Stimulated activated naive CD8-positive, alpha-beta T cell treated with anti-CD3 and anti-CD28 coated beads, Interleukin-15, Interleukin-2, amounts not matched to agents 100 ng/mL and 50 ng/mL, for 24 hours (primary cell): ENCODE data around the gene AVP.
"Not testable (repeated sequence)": the region's sequence is repeated elsewhere in the genome, so short reads cannot be mapped to it uniquely, and the experiment has no call there.

Experiments
- H3K27ac Mint-ChIP-seq: one replicate; pipeline ENCODE4 v1.8.0; 2021; ENCODE audit warnings: mild to moderate bottlenecking, mixed read lengths
- H3K27me3 Mint-ChIP-seq: one replicate; pipeline ENCODE4 v1.8.0; 2021; ENCODE audit warnings: mixed read lengths
- H3K36me3 Mint-ChIP-seq: one replicate; pipeline ENCODE4 v1.8.0; 2021; ENCODE audit warnings: low read depth, mixed read lengths
- H3K4me1 Mint-ChIP-seq: one replicate; pipeline ENCODE4 v1.8.0; 2021; ENCODE audit warnings: low read depth, mixed read lengths
- H3K4me3 Mint-ChIP-seq: one replicate; pipeline ENCODE4 v1.8.0; 2021; ENCODE audit warnings: mild to moderate bottlenecking, mixed read lengths
- H3K9me3 Mint-ChIP-seq: one replicate; pipeline ENCODE4 v1.8.0; 2021; ENCODE audit warnings: mixed read lengths

AVP gene, protein sequence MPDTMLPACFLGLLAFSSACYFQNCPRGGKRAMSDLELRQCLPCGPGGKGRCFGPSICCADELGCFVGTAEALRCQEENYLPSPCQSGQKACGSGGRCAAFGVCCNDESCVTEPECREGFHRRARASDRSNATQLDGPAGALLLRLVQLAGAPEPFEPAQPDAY

DNA sequence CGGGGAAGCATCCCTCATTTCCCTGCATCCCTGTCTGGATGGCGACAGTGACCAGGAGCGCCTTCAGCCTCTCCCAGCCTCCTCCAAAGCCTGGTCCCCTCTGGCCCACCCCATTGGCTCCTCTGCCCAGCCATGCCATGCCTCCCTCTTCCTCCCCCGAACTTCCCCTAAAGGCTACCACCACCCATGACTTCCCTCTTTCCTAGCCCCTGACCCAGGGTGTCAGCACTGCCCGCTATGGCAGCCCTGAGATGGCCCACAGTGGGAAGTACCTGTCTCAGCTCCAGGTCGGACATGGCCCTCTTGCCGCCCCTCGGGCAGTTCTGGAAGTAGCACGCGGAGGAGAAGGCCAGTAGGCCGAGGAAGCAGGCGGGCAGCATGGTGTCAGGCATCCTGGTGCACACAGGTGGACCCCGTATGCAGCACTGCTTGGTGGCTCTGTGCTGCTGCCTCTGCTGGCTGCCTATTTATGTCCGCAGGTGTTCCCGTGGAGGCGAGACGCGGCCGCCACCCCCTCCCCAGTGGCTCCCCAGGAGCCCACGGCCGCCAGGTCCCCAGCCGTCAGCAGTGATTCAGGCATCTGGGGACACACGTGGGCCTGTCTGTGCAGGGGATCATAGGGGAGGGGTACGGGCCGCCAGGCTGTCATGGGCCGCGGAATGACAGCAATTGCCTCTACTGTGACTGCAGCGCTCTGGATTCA is at the start of gene AVP:
TSS of gene AVP (minus strand) at position 442 of the 703 bp plus-strand sequence. CDS start at position 392, 50 bp downstream.
- Mint-ChIP-seq H3K36me3 (no peaks in the 10 kb centered on the region), H3K27me3 (peaks cover 44% of the 10 kb centered on the region), H3K27ac (no peak within 1 kb of the TSS), H3K9me3 (no peaks in the 10 kb centered on the region), H3K4me3 (peak within 1 kb of the TSS; percentile 35), H3K4me1 (no peaks in the 10 kb centered on the region)

DNA sequence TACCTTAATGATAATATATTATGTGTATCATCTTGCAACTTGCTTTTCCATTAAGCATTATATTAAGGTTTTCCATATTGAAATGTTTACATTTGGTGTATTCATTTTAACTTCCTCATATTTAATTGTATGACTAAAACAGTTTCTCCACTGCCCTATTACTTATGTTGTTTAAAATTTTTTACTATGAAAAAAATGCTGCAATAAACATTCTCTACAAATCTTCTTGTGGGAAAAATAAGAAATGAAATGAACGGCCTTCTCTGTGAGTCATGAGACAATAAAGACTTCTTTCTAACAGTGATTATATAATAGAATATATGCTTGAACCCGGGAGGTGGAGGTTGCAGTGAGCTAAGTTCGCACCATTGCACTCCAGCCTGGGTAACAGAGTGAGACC is 49.6 kb upstream of the AVP start:
- Mint-ChIP-seq H3K27me3 (no peaks in the 10 kb centered on the region), H3K27ac (no peak overlapping the region), H3K9me3 (no peaks in the 10 kb centered on the region), H3K4me1 (peaks cover 6% of the 10 kb centered on the region), H3K36me3 (no peaks in the 10 kb centered on the region), H3K4me3 (no peak overlapping the region)

DNA sequence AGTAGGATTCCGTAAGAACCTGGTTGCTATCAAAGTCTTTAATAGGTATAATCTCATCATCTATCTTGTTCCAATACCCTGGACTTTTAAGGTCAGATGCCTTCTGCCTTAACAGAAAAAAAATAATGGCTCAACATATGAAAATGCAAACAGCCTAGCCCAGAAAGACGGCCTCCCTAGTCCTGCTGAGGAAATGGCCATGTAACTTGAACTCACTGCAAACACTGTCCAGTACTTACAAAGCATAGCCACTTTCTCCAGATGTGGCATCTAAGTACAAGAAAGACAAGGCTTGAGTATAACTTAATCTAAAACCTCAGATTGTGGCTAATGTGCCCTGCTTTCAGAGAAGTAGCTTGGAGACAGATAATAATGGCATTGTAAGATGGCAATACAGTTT is 48.6 kb upstream of the AVP start:
- no peaks in the 10 kb centered on the region for H3K9me3 Mint-ChIP-seq
- H3K4me1 Mint-ChIP-seq = peaks cover 6% of the 10 kb centered on the region
- H3K27me3 Mint-ChIP-seq = no peaks in the 10 kb centered on the region
- H3K27ac Mint-ChIP-seq = no peak overlapping the region
- no peaks in the 10 kb centered on the region for H3K36me3 Mint-ChIP-seq
- H3K4me3 Mint-ChIP-seq = no peak overlapping the region

DNA sequence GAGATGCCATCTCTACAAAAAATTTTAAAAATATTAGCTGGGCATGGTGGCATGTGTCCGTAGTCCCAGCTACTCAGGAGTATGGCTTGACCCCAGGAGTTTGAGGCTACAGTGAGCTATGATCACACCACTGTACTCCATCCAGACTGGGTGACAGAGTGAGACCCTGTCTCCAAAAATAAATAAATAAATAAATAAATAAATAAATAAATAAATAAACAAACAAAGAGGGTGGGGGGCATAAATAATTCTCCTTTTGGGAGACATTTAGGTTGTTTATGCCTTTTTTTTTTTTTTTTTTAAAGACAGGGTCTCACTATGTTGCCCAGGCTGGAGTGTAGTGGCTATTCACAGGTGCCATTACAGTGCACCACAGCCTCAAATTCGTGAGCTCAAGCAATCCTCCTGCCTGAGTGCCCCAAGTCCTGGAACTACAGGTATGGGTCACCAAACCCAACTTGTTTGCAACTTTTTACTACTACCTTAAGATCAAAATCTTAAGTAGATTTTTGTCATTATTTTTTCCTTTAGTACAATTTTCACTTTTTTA is 45.6 kb upstream of the AVP start:
- Mint-ChIP-seq H3K9me3 (no peaks in the 10 kb centered on the region), H3K27ac (no peak overlapping the region), H3K36me3 (peaks cover 6% of the 10 kb centered on the region), H3K27me3 (no peaks in the 10 kb centered on the region), H3K4me3 (no peak overlapping the region), H3K4me1 (no peaks in the 10 kb centered on the region)

DNA sequence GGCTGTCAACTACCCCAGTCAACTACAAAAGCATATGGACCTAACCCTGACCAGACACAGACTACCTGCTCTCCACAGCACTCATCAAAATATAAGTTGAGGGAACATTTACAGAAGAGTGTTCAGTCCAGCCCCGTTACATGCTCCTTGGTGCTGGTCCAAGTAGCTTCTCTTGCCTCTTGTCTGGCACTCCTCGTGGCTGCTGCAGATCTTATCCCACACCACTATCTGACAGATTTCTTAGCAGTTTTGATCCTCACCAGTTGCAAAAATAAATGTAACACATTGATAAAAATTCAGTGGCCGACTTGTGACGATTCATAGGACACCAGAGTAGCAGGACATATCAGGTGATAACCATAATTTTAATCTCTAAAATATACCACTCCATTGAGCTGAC is 44.6 kb upstream of the AVP start:
- H3K36me3 Mint-ChIP-seq = peaks cover 6% of the 10 kb centered on the region
- H3K9me3 Mint-ChIP-seq = no peaks in the 10 kb centered on the region
- no peaks in the 10 kb centered on the region for H3K4me1 Mint-ChIP-seq
- H3K27ac Mint-ChIP-seq = no peak overlapping the region
- H3K27me3 Mint-ChIP-seq = no peaks in the 10 kb centered on the region
- H3K4me3 Mint-ChIP-seq = no peak overlapping the region

DNA sequence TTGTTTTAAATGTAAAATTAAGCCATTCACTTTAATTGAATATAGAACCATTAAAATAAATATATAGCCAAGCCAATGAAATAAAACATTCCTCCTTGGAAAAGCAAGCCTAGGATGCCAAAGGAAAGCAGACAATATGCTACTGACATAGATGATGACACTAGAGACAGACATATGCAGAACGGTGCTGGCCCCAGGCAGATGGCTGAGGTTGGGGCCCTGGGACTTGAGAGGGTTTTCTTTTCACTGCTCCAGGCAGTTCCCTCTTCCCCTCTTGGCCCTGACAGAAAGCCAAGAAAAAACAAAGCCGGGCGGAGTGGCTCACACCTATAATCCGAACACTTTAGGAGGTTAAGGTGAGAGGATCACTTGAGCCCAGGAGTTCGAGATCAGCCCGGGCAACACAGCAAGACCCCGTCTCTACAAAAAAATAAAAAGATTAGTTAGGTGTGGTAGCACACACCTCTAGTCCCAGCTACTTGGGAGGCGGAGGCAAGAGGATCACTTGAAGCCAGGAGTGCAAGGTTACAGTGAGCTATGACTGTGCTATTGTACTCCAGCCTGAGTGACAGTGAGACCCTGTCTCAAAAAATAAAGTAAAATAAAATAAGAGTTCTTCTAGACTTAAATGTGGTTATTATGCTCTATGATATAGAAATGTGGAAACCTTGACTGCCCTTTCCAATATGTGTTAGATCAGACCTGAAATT is 43.9 kb upstream of the AVP start:
- Mint-ChIP-seq H3K4me3 (no peak overlapping the region), H3K27me3 (no peaks in the 10 kb centered on the region), H3K27ac (no peak overlapping the region), H3K4me1 (peaks cover 3% of the 10 kb centered on the region), H3K9me3 (peaks cover 2% of the 10 kb centered on the region), H3K36me3 (peaks cover 9% of the 10 kb centered on the region)

DNA sequence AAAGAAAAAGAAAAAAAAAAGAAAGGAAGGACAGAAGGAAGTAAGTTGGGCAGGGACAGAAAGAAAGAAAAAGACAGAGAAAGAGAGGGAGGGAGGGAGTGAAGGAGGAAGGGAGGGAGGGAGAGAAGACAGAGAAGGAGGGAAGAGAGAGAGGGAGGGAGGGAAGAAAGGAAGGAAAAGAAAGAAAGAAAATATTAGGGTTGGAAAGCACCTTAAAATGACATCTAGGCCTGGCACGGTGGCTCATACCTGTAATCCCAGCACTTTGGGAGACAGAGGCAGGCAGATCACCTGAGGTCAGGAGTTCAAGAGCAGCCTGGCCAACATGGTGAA is 42.0 kb upstream of the AVP start:
- H3K9me3 Mint-ChIP-seq = peaks cover 3% of the 10 kb centered on the region
- peaks cover 28% of the 10 kb centered on the region for H3K36me3 Mint-ChIP-seq
- H3K4me1 Mint-ChIP-seq = peaks cover 23% of the 10 kb centered on the region
- no peaks in the 10 kb centered on the region for H3K27me3 Mint-ChIP-seq
- H3K4me3 Mint-ChIP-seq = no peak overlapping the region
- no peak overlapping the region for H3K27ac Mint-ChIP-seq

DNA sequence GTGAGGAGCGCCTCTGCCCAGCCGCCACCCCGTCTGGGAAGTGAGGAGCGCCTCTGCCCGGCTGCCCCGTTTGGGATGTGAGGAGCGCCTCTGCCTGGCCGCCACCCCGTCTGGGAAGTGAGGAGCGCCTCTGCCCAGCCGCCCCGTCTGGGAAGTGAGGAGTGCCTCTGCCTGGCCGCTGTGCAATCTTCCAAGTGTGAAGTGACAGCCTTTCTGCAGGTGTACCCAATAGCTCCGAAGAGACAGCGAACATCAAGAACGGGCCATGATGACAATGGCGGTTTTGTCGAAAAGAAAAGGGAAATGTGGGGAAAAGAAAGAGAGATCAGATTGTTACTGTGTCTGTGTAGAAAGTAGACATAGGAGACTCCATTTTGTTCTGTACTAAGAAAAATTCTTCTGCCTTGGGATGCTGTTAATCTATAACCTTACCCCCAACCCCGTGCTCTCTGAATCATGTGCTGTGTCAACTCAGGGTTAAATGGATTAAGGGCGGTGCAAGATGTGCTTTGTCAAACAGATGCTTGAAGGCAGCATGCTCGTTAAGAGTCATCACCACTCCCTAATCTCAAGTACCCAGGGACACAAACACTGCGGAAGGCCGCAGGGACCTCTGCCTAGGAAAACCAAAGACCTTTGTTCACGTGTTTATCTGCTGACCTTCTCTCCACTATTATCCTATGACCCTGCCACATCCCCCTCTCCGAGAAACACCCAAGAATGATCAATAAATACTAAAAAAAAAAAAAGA is 41.4 kb upstream of the AVP start:
- peaks cover 34% of the 10 kb centered on the region for H3K36me3 Mint-ChIP-seq
- not testable (repeated sequence) for H3K9me3 Mint-ChIP-seq, H3K4me3 Mint-ChIP-seq, H3K27me3 Mint-ChIP-seq, H3K27ac Mint-ChIP-seq
- peaks cover 28% of the 10 kb centered on the region for H3K4me1 Mint-ChIP-seq

DNA sequence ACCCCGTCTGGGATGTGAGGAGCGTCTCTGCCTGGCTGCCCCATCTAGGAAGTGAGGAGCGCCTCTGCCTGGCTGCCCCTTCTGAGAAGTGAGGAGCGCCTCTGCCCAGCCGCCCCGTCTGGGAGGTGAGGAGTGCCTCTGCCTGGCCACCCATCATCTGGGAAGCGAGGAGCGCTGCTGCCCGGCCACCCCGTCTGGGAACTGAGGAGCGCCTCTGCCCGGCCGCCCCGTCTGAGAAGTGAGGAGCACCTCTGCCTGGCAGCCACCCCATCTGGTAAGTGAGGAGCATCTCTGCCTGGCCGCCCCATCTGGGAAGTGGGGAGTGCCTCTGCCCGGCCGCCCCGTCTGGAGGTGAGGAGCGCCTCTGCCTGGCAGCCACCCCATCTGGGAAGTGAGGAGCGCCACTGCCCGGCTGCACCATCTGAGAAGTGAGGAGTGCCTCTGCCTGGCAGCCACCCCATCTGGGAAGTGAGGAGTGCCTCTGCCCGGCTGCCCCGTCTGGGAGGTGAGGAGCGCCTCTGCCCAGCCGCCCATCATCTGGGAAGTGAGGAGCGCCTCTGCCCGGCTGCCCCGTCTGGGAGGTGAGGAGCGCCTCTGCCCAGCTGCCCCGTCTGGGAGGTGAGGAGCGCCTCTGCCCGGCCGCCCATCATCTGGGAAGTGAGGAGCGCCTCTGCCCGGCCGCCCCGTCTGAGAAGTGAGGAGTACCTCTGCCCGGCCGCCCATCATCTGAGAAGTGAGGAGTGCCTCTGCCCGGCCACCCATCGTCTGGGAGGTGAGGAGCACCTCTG is 40.4 kb upstream of the AVP start:
- not testable (repeated sequence) for H3K27ac Mint-ChIP-seq, H3K27me3 Mint-ChIP-seq, H3K9me3 Mint-ChIP-seq, H3K4me3 Mint-ChIP-seq
- peaks cover 32% of the 10 kb centered on the region for H3K4me1 Mint-ChIP-seq
- H3K36me3 Mint-ChIP-seq = peaks cover 39% of the 10 kb centered on the region

DNA sequence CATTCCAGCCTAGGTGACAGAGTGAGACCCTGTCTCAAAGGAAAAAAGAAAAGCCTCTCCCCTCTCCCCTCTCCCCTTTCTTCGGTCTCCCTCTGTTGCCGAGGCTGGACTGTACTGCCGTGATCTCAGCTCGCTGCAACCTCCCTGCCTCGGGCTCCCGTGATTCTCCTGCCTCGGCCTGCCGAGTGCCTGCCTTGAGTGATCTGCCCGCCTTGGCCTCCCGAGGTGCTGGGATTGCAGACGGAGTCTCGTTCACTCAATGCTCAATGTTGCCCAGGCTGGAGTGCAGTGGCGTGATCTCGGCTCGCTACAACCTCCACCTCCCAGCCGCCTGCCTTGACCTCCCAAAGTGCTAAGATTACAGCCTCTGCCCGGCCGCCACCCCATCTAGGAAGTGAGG is 39.6 kb upstream of the AVP start:
- H3K36me3 Mint-ChIP-seq = peaks cover 40% of the 10 kb centered on the region
- H3K27ac Mint-ChIP-seq = not testable (repeated sequence)

DNA sequence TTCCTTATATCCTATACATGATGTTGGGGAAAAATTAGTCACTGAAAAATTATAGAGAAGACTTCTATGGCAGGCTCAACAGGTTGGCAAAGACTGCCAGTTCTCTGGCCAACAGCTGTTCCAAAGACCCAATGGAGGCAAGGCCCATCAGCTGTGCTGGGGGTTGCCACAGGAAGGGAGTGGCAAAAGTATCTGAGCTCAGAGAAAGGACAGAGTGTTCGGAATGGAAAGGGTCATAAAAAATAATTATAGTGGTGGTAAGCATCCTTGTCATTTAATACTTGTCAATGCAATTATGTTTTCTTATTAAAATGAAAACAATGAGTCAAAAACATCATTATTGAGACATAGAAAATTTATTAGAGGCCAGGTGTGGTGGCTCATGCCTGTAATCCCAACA is 39.0 kb upstream of the AVP start:
- Mint-ChIP-seq H3K27me3 (no peaks in the 10 kb centered on the region), H3K4me3 (peak overlapping the region; percentile 18), H3K27ac (peak overlapping the region; percentile 73), H3K4me1 (peaks cover 32% of the 10 kb centered on the region), H3K36me3 (peaks cover 45% of the 10 kb centered on the region), H3K9me3 (peaks cover 3% of the 10 kb centered on the region)

More for the DNA sequence above, 39.6 kb upstream of the AVP start:
- not testable (repeated sequence) for H3K9me3 Mint-ChIP-seq, H3K27me3 Mint-ChIP-seq, H3K4me3 Mint-ChIP-seq
- peaks cover 32% of the 10 kb centered on the region for H3K4me1 Mint-ChIP-seq

DNA sequence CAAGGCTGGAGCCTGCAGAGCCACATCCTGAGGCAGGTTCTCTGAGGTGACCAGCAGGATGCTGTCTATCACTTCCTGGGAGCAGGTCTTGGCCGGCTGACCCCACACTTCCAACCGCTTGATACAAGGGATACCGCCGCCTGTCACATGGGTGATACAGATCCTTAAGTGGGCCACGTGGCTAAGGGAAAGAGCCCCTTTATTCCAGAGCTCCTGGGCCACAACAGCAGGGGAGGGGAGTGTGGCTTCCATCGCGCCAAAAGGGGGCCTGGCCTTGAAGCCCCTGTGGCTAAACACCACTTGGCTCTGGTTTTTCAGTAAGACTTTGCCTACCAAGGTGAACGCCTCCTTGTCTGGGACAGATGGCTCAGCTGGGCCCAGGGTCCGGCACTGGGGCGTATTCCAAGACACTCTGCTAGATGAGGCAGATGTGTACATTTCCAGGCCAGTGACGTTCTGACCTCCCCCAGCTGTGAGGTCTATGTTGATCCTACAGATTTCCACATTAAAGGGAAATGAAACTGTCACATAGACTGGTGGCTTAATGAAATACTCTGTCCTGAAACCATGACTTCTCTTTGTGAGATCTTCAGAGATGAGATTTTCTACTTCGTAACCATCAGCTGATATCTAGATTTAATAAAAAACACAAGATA is 37.6 kb upstream of the AVP start:
- Mint-ChIP-seq H3K9me3 (peaks cover 3% of the 10 kb centered on the region), H3K36me3 (peaks cover 45% of the 10 kb centered on the region), H3K4me1 (peaks cover 35% of the 10 kb centered on the region)

DNA sequence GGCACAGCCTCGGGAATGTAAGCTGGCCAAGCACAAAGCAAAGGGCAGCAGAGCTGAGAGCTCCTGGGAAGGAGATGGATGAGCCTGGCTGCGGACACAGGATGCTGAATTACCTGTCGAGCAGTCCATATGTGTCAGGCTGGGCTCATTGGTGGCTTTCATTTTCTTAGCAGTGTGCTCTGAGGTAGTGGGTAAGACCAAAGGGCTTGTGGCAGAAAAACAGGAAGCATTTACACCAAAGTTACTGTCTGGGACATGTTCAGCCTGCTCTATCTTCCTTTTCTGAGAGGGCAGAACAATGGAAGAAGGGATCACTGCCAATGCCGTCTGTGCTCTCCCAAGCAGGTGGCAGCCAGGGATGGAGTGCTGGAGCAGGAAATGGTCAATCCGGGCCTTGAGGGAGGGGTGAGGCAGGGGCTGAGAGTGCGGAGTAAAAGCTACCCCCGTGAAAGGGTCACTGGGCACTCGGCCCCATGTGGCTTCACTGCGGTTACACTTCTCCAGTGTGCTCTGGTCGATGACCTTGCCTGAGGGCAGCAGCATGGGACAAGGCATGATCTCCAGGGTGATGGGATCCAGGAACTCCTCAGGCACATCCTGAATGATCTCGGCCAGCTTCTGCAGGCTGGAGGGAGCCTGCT is 36.9 kb upstream of the AVP start:
- H3K36me3 Mint-ChIP-seq = peaks cover 45% of the 10 kb centered on the region
- peaks cover 3% of the 10 kb centered on the region for H3K9me3 Mint-ChIP-seq
- peak overlapping the region; percentile 35 for H3K4me3 Mint-ChIP-seq
- H3K27me3 Mint-ChIP-seq = no peaks in the 10 kb centered on the region
- H3K27ac Mint-ChIP-seq = peak overlapping the region; percentile 77
- H3K4me1 Mint-ChIP-seq = peaks cover 39% of the 10 kb centered on the region

More for the DNA sequence above, 37.6 kb upstream of the AVP start:
- peak overlapping the region; percentile 77 for H3K27ac Mint-ChIP-seq
- H3K27me3 Mint-ChIP-seq = no peaks in the 10 kb centered on the region
- H3K4me3 Mint-ChIP-seq = no peak overlapping the region
